GM23248 (cell line): ENCODE measurements around the gene GSTT4. TPM values are rescaled to one million over a fixed set of nuclear protein-coding genes. Genes with fewer than 3 reads are reported as not detected.
A peak's percentile ranks its signal among the peaks of the same experiment; 100 is the strongest.

Experiments
- DNase-seq: peaks from one replicate; pipeline ENCODE4 v3.0.0-alpha.2; 2015
- H2AFZ ChIP-seq: fragments of 200-600 bp; sonication (generic); 2 replicates; pipeline ENCODE4 v1.6.1; 2016; ENCODE audit warnings: antibody characterized with exemption
- H3F3A ChIP-seq: fragments of 200-600 bp; sonication (generic); 2 replicates; pipeline ENCODE4 v1.6.1; 2016; ENCODE audit warnings: mild to moderate bottlenecking, antibody characterized with exemption, mixed run types; ENCODE audit not compliant: insufficient read depth
- H3K27ac ChIP-seq: fragments of 200-600 bp; sonication (generic); 2 replicates; pipeline ENCODE4 v1.5.1; 2016; ENCODE audit warnings: mild to moderate bottlenecking
- H3K27me3 ChIP-seq: fragments of 200-600 bp; sonication (generic); replicated peaks from 2 replicates; pipeline ENCODE4 v1.6.1; 2016; ENCODE audit warnings: mild to moderate bottlenecking; ENCODE audit not compliant: insufficient read depth
- H3K36me3 ChIP-seq: fragments of 200-600 bp; sonication (generic); 2 replicates; pipeline ENCODE4 v1.6.1; 2016; ENCODE audit warnings: low read depth, mild to moderate bottlenecking
- H3K4me1 ChIP-seq: fragments of 200-600 bp; sonication (generic); 2 replicates; pipeline ENCODE4 v1.6.1; 2016; ENCODE audit warnings: mild to moderate bottlenecking; ENCODE audit not compliant: insufficient read depth
- H3K4me2 ChIP-seq: fragments of 200-600 bp; sonication (generic); one replicate; pipeline ENCODE4 v1.6.1; 2016; ENCODE audit warnings: mild to moderate bottlenecking; ENCODE audit not compliant: unreplicated experiment
- H3K4me3 ChIP-seq: fragments of 200-600 bp; sonication (generic); 2 replicates; pipeline ENCODE4 v1.5.1; 2016; ENCODE audit warnings: mild to moderate bottlenecking
- H3K79me2 ChIP-seq: fragments of 200-600 bp; sonication (generic); 2 replicates; pipeline ENCODE4 v1.6.1; 2016; ENCODE audit warnings: mild to moderate bottlenecking; ENCODE audit not compliant: insufficient read depth
- H3K9ac ChIP-seq: fragments of 200-600 bp; sonication (generic); 2 replicates; pipeline ENCODE4 v1.6.1; 2016; ENCODE audit warnings: mild to moderate bottlenecking
- H3K9me2 ChIP-seq: fragments of 200-600 bp; sonication (generic); 2 replicates; pipeline ENCODE4 v1.6.1; 2016; ENCODE audit warnings: mixed run types, mild to moderate bottlenecking, moderate library complexity; ENCODE audit not compliant: insufficient read depth
- H3K9me3 ChIP-seq: fragments of 200-600 bp; sonication (generic); one replicate; pipeline ENCODE4 v1.6.1; 2017; ENCODE audit warnings: low read depth
- H4K20me1 ChIP-seq: fragments of 200-600 bp; sonication (generic); 2 replicates; pipeline ENCODE4 v1.6.0; 2016; ENCODE audit not compliant: insufficient read depth
- EZH2 ChIP-seq: fragments of 200-600 bp; sonication (generic); IDR thresholded peaks from 2 replicates; pipeline ENCODE4 v1.6.1; 2018; ENCODE audit warnings: antibody characterized with exemption, mild to moderate bottlenecking; ENCODE audit not compliant: insufficient read depth, poor library complexity, severe bottlenecking
- EZH2phosphoT487 ChIP-seq: fragments of 200-600 bp; sonication (generic); IDR thresholded peaks from 2 replicates; pipeline ENCODE4 v1.6.1; 2018; ENCODE audit warnings: antibody characterized with exemption, moderate library complexity, mild to moderate bottlenecking, low read depth; ENCODE audit not compliant: insufficient read depth
- WGBS, 2 experiments: methylation state at CpG; one replicate each; pipeline ENCODE4 v1.1.6; 2015 to 2017; ENCODE audit warnings: low lambda C conversion rate in 2 of 2, low coverage in 1 of 2; ENCODE audit errors: missing lambda C conversion rate in 2 of 2; 5-methylcytosine and 5-hydroxymethylcytosine counted together
- in situ Hi-C: fragments of 300-500 bp; cut with MboI; formaldehyde crosslinking; loops from 2 replicates; pipeline ENCODE4 v1.15.0; 2020
- polyA plus RNA-seq: library from polyadenylated mRNA; unstranded; fragments of >200 nt; fragmentation: Nextera tagmentation; extraction: Ambion mirVana; gene quantifications from 2 replicates; pipeline ENCODE4 v1.2.1, GENCODE V29; 2016
- total RNA-seq: library from RNA; depleted of rRNA; stranded (reverse); fragments of >200 nt; shearing (Covaris generic); gene quantifications from 2 replicates; pipeline ENCODE4 v1.2.3, GENCODE V29; 2014

The GSTT4 gene
- total and polyA plus RNA-seq, 2 experiments from 2014 or later = not detected

GRCh38 chr22:24051028-24051427 lies 45.8 kb upstream of the GSTT4 start:
- Histone ChIP-seq H3K9me3 (no peaks in the 10 kb centered on the region), H3K27ac (peak overlapping the region; percentile 93), H3K4me2 (peak overlapping the region; percentile 33), H2AFZ (no peak overlapping the region), H3K79me2 (no peaks in the 10 kb centered on the region), H4K20me1 (no peaks in the 10 kb centered on the region), H3K27me3 (no peaks in the 10 kb centered on the region), H3F3A (0 out of 2 replicates have a peak, but pooled peaks cover 4% of the 10 kb centered on the region), H3K4me1 (peaks cover 24% of the 10 kb centered on the region), H3K36me3 (0 out of 2 replicates have a peak, but pooled peaks cover 3% of the 10 kb centered on the region), H3K4me3 (no peak overlapping the region), H3K9ac (peak overlapping the region; percentile 79), H3K9me2 (no peaks in the 10 kb centered on the region)
- DNase-seq = no peak
- TF ChIP-seq EZH2phosphoT487 = no peak
- TF ChIP-seq EZH2 = no peak
- in situ Hi-C loops = no loop called here
- 50 to 59% methylated on average over 5 of the region's 5 CpGs for WGBS, 2 experiments

- H3K36me3 ChIP-seq = peaks cover 12% of the 10 kb centered on the region; the same call in 1 of the 2 replicates
- no peaks in the 10 kb centered on the region for H3K79me2 ChIP-seq
- H4K20me1 ChIP-seq = no peaks in the 10 kb centered on the region
- H3K4me3 ChIP-seq = no peak overlapping the region
- 0 out of 2 replicates have a peak, but pooled peaks cover 4% of the 10 kb centered on the region for H3F3A ChIP-seq
- no peak overlapping the region for H3K27ac ChIP-seq
- H3K9me2 ChIP-seq = no peaks in the 10 kb centered on the region
- no peak for TF ChIP-seq EZH2phosphoT487
- no peak for TF ChIP-seq EZH2
- no peaks in the 10 kb centered on the region for H3K9me3 ChIP-seq
- WGBS, 2 experiments = 97 to 98% methylated on average over 2 of the region's 2 CpGs
- no peak overlapping the region for H3K4me2 ChIP-seq
- no peak for DNase-seq
- in situ Hi-C loops = no loop called here
- no peak overlapping the region for H3K9ac ChIP-seq
- no peak overlapping the region for H2AFZ ChIP-seq
- peaks cover 24% of the 10 kb centered on the region for H3K4me1 ChIP-seq
- H3K27me3 ChIP-seq = no peaks in the 10 kb centered on the region
Observed at GRCh38 chr22:24049978-24050377, 44.7 kb upstream of the GSTT4 start.

GRCh38 chr22:24049211-24049610 lies 44.0 kb upstream of the GSTT4 start:
- Histone ChIP-seq H2AFZ (no peak overlapping the region), H3K4me1 (peaks cover 22% of the 10 kb centered on the region), H3K36me3 (peaks cover 12% of the 10 kb centered on the region; the same call in 1 of the 2 replicates), H3K9ac (no peak overlapping the region), H3K4me2 (no peak overlapping the region), H3F3A (0 out of 2 replicates have a peak, but pooled peaks cover 5% of the 10 kb centered on the region), H3K79me2 (no peaks in the 10 kb centered on the region), H3K9me2 (no peaks in the 10 kb centered on the region), H3K4me3 (no peak overlapping the region), H3K9me3 (no peaks in the 10 kb centered on the region), H4K20me1 (no peaks in the 10 kb centered on the region), H3K27me3 (no peaks in the 10 kb centered on the region), H3K27ac (no peak overlapping the region)
- in situ Hi-C loops = no loop called here
- no peak for DNase-seq
- TF ChIP-seq EZH2phosphoT487 (no peak), EZH2 (no peak)
- 95 to 98% methylated on average over 5 of the region's 5 CpGs for WGBS, 2 experiments

- Histone ChIP-seq H4K20me1 (no peaks in the 10 kb centered on the region), H2AFZ (no peak overlapping the region), H3K27ac (no peak overlapping the region), H3K79me2 (no peaks in the 10 kb centered on the region), H3K4me1 (peaks cover 20% of the 10 kb centered on the region), H3K4me2 (no peak overlapping the region), H3K36me3 (peaks cover 18% of the 10 kb centered on the region; the same call in 1 of the 2 replicates), H3K4me3 (no peak overlapping the region), H3K9me2 (no peaks in the 10 kb centered on the region), H3K27me3 (no peaks in the 10 kb centered on the region), H3K9me3 (no peaks in the 10 kb centered on the region), H3K9ac (no peak overlapping the region), H3F3A (peaks cover 15% of the 10 kb centered on the region; the same call in 1 of the 2 replicates)
- no peak for DNase-seq
- in situ Hi-C loops = no loop called here
- WGBS, 2 experiments = 96 to 99% methylated on average over 5 of the region's 5 CpGs
- TF ChIP-seq EZH2 (no peak), EZH2phosphoT487 (no peak)
Observed at GRCh38 chr22:24046024-24046423, 40.8 kb upstream of the GSTT4 start.
